Nucleus accumbens (tissue), 56 donors: ENCODE results near the gene CD8B.

Experiments used
- DNase-seq, 56 donors: peaks; one replicate each; lab custom pipeline; 2025; lab: John Stamatoyannopoulos, UW

Gene CD8B

DNA sequence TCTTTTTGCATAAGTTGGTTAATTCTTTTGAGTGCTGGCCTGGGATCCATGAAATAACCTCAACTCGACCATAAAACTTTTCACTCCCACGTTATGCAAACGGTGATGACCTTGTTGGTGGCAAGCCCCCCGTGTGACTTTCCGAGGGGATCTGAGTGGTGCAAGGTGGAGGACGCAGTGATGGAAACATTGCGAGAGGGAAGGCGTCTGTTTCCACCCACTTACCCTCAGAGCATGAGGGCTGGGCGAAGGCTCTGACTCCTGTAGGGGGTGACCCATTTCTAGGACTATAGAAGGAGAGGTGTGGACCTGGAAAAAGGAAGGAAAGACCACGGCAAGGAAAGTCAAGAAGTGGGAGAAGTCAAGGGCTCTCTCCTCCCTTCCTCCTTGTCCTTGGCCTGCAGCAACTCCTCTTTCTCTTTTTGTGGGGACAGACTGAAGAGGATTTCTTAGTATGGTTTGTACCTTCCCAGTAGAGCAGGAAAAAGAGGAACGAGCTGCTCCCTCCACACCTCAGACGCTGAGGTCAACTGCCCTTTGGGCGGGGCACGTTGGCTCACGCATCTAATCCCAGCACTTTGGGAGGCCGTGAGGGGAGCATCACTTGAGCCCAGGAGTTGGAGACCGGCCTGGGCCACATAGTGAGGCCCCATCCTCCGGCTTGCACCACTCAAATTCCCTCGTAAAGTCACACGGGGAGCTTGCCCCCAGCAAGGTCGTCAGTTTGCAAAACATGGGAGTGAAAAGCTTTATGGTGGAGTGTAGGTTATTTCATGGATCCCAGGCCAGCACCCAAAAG lies 55.4 kb downstream of the CD8B start:
- no peak for DNase-seq

DNA sequence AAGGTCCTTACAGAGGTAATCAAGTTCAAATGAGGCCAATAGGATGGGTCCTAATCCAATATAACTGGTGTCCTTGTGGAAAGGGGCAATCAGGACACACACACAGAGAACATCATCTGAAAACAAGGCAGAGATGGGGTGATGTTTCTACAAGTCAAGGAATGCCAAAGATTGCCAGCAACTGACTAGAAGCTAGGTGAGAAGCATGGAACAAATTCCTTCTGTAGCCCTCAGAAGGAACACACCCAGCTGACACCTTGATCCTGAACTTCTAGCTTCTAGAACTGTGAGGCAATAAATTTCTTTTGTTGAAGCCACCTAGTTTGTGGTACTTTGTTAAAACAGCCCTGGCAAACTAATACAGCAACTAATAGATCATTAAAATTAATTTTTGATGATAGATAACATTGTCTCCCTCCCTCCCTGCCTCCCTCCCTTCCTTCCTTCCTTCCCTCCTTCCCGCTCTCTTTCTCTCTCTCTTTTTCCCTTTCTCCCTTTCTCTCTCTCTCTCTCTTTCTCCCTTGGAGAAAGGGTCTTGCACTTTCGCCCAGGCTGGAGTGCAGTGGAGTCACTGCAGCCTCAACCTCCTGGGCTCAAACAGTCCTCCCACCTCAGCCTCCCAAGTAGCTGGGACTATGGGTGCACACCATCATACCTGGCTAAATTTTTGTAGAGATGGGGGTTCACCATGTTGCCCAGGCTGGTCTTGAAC lies 60.7 kb downstream of the CD8B start:
- DNase-seq: no peak

DNA sequence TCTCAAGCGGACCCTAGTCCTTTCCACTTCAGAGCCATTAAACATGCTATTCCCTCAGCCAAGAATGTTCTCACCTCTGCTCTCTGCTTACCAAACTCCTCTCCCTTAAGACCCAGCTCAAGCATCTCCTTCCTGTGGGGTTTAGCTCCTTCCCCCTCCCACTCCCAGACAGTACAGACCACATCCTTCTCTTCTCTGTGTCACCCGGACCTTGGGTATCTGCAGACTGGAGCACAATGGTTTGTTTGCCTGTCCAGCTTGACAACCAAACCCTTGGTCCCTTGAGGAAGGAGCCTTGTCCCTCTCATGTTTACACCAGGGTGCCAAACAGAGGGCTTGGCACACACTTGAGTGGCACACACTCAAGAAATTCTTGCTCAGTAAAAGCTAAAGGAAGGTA lies 66.8 kb downstream of the CD8B start:
- DNase-seq: no peak

DNA sequence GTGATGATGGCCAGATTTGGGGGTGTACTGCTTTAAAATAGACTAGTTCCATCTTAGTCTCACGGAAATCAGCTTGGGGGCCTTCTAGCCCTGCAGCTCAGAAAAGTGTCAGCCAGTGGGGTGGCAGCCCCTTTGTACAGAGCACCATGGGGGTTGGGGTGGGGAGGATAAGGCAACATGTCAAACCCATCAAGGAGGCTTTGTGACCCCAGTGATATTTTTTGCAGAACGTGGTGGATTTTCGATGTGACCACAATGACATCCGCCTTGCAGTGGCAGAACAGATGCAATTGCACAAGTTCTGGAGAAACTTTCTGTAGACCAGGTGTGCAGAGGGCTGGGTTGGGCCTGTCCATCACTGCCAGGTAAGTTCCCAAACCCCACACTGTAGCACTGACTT lies 67.9 kb downstream of the CD8B start:
- DNase-seq: no peak

DNA sequence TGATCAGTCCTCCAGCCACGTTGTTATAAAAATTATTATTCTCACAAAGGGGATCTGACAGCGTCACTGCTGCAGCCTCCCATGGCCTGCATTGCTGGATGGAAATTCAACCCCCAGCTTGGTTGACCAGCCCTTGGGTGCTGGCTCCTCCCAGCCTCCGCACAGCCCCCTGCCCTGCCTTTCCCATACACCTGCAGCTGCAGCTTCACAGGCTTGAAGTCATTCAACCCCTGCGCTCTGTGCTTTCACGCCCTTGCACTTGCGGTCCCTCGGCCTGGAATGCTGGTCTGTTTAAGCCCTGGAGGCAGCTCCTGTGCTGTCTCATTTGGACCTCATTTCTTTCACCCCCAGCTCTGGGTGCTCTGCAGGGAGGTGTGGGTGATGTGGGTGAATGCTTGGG lies 70.1 kb downstream of the CD8B start:
- DNase-seq: no peak

DNA sequence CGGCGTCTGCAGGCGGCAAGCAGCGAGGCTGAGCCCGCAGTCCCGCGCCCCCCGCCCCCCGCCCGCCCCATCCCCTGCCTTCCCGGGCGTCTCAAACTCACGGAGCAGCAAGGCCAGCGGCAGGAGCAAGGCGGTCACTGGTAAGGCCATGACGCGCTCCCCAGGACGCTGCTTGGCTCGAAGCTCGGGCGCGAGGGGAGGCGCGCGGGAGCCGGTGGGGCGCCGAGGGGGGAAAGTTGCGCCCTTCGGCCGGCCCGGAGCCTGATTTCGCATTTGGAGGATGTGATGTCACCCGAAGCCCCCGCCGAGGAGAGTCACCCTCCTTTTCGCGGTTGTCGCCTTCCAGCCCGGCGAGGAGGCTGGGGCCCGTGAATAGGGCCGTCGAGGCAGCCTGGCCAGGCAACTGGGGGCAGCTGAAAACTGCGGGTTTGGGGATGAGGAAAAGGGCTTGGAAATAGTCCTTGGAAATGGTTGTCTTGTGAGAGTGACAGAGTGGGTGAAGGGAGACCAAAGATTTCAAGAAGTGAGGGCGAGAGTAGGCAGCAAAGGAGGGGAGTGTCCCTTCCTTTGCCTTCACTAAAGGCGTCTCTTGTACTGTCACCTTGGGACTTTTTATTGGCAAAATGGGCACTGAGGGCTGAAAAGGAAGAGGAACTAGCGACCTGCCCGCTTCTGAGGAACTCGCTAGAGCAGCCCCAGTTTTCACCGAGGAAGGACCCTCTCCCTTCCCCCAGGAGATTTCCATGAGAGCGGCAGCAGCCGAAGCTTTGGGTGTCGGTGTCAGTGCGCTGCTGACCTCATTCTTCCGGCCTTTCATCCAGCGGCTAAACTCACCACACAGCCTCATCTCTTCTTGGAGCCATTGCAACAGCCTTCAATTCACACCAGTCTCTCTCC lies 70.8 kb downstream of the CD8B start, which contains the start of gene CD8A:
TSS of gene CD8A (minus strand) at position 238 of the 897 bp plus-strand sequence. CDS start at position 150, 88 bp downstream.
- DNase-seq: no peak

DNA sequence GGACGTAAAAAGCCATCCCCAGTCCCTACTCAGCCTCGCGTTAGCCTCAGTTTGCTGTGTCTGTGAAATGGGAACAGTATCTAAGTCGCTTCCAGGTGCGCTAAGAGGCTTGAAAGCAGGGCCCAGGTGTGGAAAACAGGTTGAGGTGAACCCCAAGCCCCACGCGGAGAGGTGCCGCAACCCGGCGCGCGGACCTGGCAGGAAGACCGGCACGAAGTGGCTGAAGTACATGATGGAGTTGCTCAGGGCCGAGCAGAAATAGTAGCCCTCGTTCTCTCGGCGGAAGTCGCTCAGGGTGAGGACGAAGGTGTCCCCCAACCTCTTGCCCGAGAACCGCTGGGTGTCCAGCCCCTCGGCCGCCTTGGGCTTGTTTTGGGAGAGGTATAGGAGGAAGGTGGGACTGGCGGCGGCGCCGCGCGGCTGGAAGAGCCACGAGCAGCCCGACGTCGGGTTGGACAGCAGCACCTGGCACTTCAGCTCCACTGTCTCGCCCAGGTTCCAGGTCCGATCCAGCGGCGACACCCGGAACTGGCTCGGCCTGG lies 71.5 kb downstream of the CD8B start:
- no peak for DNase-seq

DNA sequence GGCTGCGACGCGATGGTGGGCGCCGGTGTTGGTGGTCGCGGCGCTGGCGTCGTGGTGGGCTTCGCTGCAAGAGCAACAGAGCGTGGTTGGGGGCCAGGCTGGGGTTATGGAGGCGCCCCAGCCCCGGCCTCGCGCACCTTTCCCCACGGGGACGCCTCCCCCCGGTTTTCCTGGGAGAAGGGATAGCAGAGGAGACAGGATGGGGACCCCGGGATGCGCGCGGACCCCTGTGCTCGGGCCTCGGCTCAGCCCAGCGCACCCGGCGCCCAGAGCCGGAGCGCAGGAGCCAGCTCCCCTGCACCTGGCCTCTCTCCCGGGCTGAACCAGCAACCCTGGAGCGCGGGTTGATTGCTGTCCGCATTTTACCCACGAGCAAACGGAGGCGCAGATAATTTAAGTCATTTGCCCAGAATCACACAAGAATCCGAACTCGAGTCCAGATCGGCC lies 72.0 kb downstream of the CD8B start:
- no peak for DNase-seq

DNA sequence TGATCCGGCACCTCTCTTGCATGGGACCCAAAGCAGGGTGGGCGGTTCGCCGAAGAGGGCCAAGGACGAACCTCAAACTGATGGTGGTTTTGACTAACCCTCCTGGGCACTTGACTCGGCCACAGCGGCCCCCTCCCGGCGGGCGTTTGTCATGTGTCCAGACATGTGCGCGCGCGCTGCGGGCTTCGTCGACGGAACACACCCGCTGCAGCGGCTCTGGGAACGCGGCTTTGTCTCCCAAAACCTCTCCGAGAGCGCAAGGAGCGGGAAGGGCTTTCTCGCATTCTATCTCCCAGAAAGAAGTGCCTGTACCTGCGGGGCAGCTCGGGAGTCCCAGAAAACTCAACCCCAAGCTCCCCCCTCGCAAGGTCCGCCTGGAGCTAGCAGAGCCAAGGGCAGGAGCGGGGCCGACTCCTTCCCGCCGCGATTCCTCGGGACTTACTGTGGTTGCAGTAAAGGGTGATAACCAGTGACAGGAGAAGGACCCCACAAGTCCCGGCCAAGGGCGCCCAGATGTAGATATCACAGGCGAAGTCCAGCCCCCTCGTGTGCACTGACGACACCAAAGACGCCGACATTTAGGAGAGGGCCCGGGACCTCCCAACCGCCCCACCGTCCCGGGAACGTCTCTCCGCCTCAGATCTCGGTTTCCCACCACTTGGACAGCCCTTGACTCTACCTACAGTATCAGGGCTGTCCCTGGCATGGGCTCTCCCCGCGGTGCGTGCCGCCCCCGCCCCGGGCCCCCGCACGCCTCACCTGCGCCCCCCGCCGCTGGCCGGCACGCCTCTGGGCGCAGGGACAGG lies 72.6 kb downstream of the CD8B start:
- DNase-seq: no peak

DNA sequence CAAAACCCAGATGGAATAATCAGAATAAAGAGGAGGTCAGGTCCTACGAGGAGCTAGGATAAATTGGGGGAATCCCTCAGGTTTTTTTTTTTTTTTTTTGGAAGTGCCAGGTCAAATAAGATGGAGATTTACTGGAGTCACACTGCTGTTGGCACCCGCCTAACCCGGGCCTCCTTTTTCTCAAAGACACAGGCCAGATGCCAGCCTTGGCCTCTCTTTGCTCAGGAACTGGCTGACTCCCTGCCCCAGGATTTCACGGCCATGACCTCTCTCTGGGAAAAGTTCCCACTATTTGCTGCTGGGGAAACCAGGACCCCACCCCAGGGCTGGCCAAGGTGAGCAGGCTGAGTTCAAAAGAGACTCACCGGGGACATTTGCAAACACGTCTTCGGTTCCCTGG lies 73.5 kb downstream of the CD8B start:
- DNase-seq: peak in 7 of 56 donors; percentile 9 to 40 (median 17)

DNA sequence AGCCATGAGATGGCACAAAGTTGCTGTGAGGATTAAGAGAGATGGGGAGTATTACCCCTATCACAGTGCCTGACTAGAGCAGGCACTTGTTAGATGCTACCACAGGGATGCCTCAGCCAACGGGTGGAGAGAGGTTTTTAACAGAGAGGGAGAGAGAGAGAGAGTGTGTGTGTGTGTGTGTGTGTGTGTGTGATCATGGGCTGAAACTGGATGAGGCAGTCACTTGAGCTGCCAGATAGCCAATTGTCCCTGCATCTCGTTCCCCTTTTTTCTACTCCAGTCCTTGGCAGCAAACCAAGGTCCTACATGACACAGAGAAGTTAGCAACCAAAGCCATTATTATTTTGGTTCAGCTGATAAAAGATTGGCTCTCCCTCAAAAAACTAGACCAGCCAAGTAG lies 74.0 kb downstream of the CD8B start:
- peak in 4 of 56 donors; percentile 18 to 40 (median 23) for DNase-seq

DNA sequence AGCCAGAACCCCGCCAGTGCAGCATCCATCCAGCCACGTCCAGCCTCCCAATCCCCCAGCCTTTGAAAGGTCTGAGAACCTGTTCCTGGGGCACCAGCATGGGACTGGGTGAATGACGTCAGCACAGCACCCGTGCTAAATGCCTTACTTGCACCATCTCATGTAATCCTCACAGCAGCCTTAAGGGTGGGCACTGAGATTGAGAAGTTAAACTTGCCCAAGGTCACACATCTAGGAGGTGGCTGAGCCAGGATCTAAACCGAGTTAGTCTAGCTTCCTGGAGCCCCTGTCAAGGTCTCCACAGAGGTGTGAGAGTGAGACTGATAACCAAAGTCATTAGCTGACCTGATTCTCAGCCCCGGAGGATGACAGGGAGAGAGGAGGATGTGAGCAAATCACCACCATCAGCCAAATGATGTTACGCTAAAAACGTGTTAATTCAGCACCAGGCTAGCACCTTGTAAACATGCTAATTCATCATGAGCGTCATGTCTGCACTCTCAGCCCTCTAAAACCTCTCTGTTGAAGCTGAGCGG lies 75.6 kb downstream of the CD8B start:
- DNase-seq: no peak

DNA sequence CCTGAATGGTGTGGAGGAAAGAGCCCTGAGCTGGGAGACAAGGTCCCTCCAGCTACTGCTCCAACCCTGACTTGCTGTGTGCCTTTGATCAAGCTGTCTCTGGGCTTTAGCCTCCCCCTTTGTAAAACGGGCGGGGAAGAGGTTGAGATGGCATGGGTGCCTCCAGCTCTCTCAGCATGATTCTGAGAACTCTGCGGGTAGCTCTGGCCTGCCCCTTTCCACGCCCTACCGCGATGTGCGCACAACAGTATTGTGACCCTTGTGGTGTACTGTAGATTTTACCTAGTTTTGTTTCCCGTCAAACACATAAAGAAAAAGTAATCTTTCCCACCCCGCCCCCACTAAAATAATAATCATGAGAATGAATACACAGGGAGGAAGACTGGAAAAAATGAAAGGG lies 76.2 kb downstream of the CD8B start:
- DNase-seq: no peak

DNA sequence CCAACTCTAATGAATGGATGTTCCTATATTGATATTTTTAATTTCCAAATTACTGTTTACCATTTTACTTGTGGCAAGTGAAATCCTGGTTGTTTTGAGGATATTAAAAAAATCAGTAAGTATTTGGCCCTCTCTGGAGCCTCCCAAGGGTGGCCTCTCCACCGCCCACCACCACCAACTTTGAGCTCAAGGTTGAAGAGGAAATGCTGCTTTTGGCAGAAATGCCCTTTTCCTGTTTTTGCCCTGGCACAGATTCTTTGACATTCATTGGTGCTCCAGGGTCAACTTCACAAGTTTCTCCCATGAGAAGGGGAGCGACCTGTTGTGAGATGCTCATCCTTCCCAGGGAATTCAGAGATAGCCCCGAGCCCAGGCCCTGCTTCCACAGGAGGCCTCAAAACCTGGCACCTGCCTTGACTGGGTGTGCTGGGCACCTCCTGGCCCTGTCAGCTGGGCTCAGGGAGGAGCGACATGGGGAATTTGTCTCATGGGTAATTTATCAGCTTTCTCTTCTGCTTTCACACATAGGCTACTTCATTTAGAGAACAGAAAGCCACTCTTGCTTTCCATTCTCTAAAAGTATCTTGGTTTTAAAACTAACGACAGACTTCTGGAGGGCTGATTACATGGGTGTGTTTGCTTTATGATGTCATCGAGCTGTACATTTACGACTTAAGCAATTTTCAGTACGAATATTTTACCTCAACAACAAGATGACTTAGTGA lies 77.9 kb downstream of the CD8B start:
- no peak for DNase-seq

DNA sequence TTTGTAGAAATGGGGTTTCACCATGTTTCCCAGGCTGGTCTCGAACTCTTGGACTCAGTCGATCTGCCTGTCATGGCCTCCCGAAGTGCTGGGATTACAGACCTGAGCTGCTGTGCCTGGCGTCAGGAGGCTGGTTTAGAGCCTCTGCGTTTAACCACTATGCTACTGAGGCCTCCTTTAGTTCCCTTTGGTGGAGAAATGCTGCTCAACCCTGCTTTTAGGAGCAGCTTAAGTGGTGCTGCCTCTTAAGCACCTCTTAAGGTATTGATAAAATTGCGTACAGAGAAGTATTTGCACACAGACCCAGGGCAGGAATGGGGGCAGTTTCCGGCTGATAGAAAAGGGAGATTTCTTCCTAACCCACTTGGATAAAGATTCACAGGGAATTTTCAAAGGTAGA lies 78.9 kb downstream of the CD8B start:
- no peak for DNase-seq

DNA sequence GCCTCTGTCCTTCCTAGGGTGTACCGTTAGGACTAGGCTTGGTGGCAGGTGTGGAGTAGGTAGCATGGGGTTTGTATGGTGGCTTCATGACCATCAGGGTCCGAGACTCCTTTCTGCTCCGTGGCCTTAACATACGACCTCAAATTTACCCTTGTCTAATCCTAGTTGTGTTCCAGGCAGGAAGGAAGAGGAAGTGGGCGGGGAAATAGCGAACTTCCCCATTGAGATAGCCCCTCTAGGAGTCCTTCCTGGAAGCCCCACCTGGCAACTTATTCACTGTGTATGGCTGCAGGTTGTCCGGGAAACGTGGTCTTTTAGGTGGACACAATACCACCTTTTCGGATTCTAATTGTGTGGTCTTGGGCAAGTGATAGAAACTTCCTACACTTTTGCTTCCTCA lies 80.3 kb downstream of the CD8B start:
- no peak for DNase-seq

DNA sequence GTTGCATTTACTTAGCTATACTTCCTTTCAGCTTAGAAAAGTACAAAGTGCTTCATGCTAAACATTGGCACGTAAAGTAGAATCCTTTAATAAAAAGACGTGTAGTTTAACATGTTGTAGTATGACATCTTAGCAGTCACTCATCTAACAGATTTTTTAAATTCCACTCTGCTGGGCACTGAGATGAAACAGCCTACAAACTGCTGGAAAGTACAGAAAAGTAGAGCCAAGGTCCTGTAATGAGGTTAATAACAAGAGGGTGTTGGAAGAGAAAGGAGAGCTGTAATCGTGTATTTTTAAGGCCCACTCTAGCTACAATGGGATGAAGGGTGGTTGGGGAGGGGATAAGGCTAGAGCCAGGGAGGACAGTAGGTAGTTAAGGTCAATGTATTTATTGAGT lies 81.7 kb downstream of the CD8B start:
- DNase-seq: no peak

DNA sequence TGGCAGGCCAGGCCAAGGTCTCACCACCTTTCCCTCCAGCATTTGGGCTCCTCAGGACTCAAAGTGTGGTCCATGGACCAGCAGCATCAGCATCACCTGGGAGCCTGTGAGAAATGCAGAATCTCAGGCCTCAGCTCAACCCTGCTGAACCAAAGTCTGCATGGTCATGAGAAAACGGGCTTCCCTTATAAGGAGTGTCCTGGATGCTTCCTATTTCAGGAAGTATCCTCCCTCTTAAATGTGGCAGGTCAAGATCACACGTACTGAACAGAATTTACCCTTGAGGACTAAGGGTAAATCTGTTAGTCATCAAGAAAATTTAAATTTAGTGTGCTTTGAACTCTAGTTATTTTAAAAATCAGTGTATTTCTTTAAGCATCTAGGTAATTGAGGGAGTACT lies 82.7 kb downstream of the CD8B start:
- DNase-seq: no peak

DNA sequence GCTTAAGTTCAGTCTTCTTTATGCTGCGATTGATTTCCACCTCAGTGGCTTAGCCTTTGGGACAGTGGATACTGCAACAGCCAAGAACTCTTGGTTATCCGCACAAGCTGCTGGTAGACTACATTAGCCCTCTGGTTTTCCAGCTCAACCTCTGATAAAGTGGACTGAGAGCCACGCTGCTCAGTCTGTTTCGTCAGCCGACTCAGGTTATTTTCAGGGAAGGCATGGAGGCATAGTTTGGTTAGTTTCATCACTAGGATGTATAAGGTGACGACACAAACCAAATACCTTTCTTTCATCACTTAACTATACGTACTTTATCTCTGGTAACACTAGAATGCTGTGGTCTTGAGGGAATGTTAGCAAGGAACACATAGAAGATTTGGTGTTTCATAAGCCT lies 85.2 kb downstream of the CD8B start:
- no peak for DNase-seq
